DOHH2 (cell line): ENCODE measurements around the gene DIP2C.

ENCODE experiments used
- H3F3A ChIP-seq: fragments of 200-600 bp; sonication (generic), shearing (Covaris generic); 2 replicates; pipeline ENCODE4 v1.6.0; 2016; ENCODE audit warnings: antibody characterized with exemption, mild to moderate bottlenecking; ENCODE audit not compliant: control insufficient read depth, insufficient read depth
- H3K27ac ChIP-seq: fragments of 200-600 bp; sonication (generic); 2 replicates; pipeline ENCODE4 v1.5.1; 2014; ENCODE audit warnings: low read depth, mild to moderate bottlenecking, low read length, moderate library complexity
- H3K27me3 ChIP-seq: fragments of 200-600 bp; sonication (generic); 2 replicates; pipeline ENCODE4 v1.6.1; 2014; ENCODE audit warnings: mild to moderate bottlenecking, low read length, mixed read lengths; ENCODE audit not compliant: control insufficient read depth
- H3K36me3 ChIP-seq: fragments of 200-600 bp; sonication (generic); 2 replicates; pipeline ENCODE4 v1.6.1; 2014; ENCODE audit warnings: mild to moderate bottlenecking, low read length, moderate library complexity, mixed read lengths; ENCODE audit not compliant: control insufficient read depth
- H3K4me1 ChIP-seq: fragments of 200-600 bp; sonication (generic); 2 replicates; pipeline ENCODE4 v1.6.1; 2014; ENCODE audit warnings: mild to moderate bottlenecking, low read length, mixed read lengths; ENCODE audit not compliant: control insufficient read depth
- H3K4me2 ChIP-seq: fragments of 200-600 bp; sonication (generic); 2 replicates; pipeline ENCODE4 v1.6.0; 2014; ENCODE audit warnings: mild to moderate bottlenecking, low read length, moderate library complexity
- H3K4me3 ChIP-seq: fragments of 200-600 bp; sonication (generic); 2 replicates; pipeline ENCODE4 v1.5.1; 2014; ENCODE audit warnings: mild to moderate bottlenecking, low read length, mixed read lengths
- H3K79me2 ChIP-seq: fragments of 200-600 bp; sonication (generic); 2 replicates; pipeline ENCODE4 v1.6.1; 2014; ENCODE audit warnings: mild to moderate bottlenecking, low read length, mixed read lengths; ENCODE audit not compliant: control insufficient read depth
- H3K9me2 ChIP-seq: fragments of 200-600 bp; sonication (generic); replicated peaks from 2 replicates; pipeline ENCODE4 v1.6.1; 2014; ENCODE audit warnings: mild to moderate bottlenecking, low read length, mixed read lengths; ENCODE audit not compliant: control insufficient read depth
- H3K9me3 ChIP-seq: fragments of 200-600 bp; sonication (generic); 2 replicates; pipeline ENCODE4 v1.6.1; 2014; ENCODE audit warnings: antibody characterized with exemption, low read length, mixed read lengths; ENCODE audit not compliant: control insufficient read depth, insufficient read depth
- H4K20me1 ChIP-seq: fragments of 200-600 bp; sonication (generic); 2 replicates; pipeline ENCODE4 v1.6.0; 2014; ENCODE audit warnings: low read depth, mild to moderate bottlenecking, antibody characterized with exemption, low read length, moderate library complexity; ENCODE audit not compliant: control insufficient read depth, insufficient read depth
- CTCF ChIP-seq: fragments of 200-600 bp; sonication (generic); IDR thresholded peaks from one replicate; pipeline ENCODE4 v1.5.1; 2014; ENCODE audit warnings: antibody characterized with exemption, mild to moderate bottlenecking, low read depth, low read length; ENCODE audit not compliant: poor library complexity, severe bottlenecking
- EZH2phosphoT487 ChIP-seq: fragments of 200-600 bp; sonication (generic); IDR thresholded peaks from 2 replicates; pipeline ENCODE4 v1.6.1; 2017; ENCODE audit warnings: borderline replicate concordance, mild to moderate bottlenecking, antibody characterized with exemption, low read length, moderate library complexity, mixed read lengths

The DIP2C gene

DNA sequence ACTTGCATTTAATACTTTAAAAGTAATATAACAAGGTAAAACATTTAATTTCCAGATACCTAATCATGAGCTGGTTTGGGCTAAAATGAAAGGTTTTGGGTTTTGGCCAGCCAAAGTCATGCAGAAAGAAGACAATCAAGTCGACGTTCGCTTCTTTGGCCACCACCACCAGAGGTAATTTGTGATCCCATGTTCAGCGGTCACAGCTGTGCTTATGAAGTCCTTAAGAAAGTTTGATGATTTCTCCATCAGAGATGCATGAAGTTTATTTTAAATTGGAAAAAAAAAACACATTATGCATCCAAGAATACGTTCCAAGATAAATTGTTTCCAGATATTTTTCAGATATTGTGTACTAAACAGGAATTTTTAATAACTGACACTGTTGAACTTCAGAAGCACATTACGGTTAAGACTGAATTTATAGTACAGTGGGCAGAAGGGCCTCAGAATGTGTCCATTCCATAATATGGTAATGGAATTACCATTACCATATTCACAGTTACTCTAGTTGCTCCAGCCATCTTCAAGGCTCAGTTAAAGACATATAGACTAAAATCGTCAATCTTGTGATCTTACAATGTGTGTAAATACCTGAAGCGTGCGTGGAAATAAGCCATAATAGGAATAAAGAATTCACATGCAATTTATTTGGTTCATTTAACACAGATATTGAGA lies 447.4 kb downstream of the DIP2C start:
- no peaks in the 10 kb centered on the region for H3F3A ChIP-seq
- no peaks in the 10 kb centered on the region for H3K9me3 ChIP-seq
- no peaks in the 10 kb centered on the region for H3K79me2 ChIP-seq
- no peaks in the 10 kb centered on the region for H3K9me2 ChIP-seq
- H4K20me1 ChIP-seq: no peaks in the 10 kb centered on the region
- no peaks in the 10 kb centered on the region for H3K27me3 ChIP-seq
- H3K4me1 ChIP-seq: peaks cover 8% of the 10 kb centered on the region
- H3K4me2 ChIP-seq: no peak overlapping the region
- H3K36me3 ChIP-seq: no peaks in the 10 kb centered on the region
- TF ChIP-seq EZH2phosphoT487: no peak
- TF ChIP-seq CTCF: no peak
- no peak overlapping the region for H3K27ac ChIP-seq
- H3K4me3 ChIP-seq: no peak overlapping the region

DNA sequence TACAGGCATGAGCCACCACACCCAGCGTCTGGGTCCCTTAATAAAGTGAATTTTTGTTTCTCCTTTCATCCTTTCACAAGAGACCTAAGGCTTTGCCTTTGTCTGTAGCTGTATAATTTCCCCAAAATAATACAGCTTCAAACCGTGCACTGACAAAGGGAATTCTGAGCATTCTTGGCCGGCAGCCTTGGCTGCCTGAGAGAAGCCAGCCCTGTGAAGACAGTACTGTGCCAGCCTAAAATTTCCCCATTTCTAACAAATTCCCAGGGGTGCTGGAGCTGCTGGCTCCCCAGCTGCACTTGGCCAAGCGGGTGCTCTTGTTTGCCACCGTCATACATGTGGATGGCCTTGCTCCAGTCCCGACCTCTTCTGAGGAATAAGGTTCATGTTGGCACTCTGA lies 448.0 kb downstream of the DIP2C start:
- H3K27me3 ChIP-seq: no peaks in the 10 kb centered on the region
- no peaks in the 10 kb centered on the region for H3K79me2 ChIP-seq
- no peak overlapping the region for H3K4me3 ChIP-seq
- H3F3A ChIP-seq: no peaks in the 10 kb centered on the region
- no peak for TF ChIP-seq CTCF
- no peak for TF ChIP-seq EZH2phosphoT487
- H3K27ac ChIP-seq: no peak overlapping the region
- H4K20me1 ChIP-seq: no peaks in the 10 kb centered on the region
- H3K9me2 ChIP-seq: no peaks in the 10 kb centered on the region
- H3K4me2 ChIP-seq: no peak overlapping the region
- H3K4me1 ChIP-seq: peaks cover 8% of the 10 kb centered on the region
- no peaks in the 10 kb centered on the region for H3K36me3 ChIP-seq
- no peaks in the 10 kb centered on the region for H3K9me3 ChIP-seq

DNA sequence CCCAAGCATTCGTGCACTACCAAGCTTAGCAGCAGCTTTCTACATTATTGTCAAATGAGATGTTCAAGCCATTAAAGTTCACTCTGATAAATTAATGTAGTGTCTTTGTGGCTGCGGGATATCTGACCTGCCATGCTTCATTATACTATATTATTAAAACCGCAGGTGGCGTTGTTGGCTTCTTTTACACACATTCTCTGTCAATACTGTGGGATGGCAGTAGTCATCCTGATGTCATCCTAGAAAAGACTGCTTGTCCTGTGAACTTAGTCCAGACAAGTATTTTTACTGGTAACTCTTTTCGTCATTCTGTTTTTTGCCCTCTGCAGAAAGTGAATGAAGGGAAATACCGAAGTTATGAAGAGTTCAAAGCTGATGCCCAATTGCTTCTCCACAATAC lies 450.4 kb downstream of the DIP2C start:
- Histone ChIP-seq H3K36me3 (no peaks in the 10 kb centered on the region), H3K27me3 (no peaks in the 10 kb centered on the region), H3K4me2 (no peak overlapping the region), H3K9me2 (no peaks in the 10 kb centered on the region), H4K20me1 (no peaks in the 10 kb centered on the region), H3K79me2 (no peaks in the 10 kb centered on the region), H3F3A (no peaks in the 10 kb centered on the region), H3K9me3 (no peaks in the 10 kb centered on the region), H3K4me1 (peaks cover 15% of the 10 kb centered on the region), H3K27ac (no peak overlapping the region), H3K4me3 (no peak overlapping the region)
- TF ChIP-seq EZH2phosphoT487: no peak
- TF ChIP-seq CTCF: peak; percentile 38

GRCh38 chr10:235915-236314 lies 453.6 kb downstream of the DIP2C start:
- Histone ChIP-seq H3K27ac (no peak overlapping the region), H4K20me1 (no peaks in the 10 kb centered on the region), H3F3A (no peaks in the 10 kb centered on the region)

More at GRCh38 chr10:235915-236314, 453.6 kb downstream of the DIP2C start:
- Histone ChIP-seq H3K9me3 (no peaks in the 10 kb centered on the region), H3K27me3 (no peaks in the 10 kb centered on the region), H3K79me2 (no peaks in the 10 kb centered on the region), H3K9me2 (no peaks in the 10 kb centered on the region), H3K4me2 (no peak overlapping the region), H3K36me3 (no peaks in the 10 kb centered on the region), H3K4me3 (no peak overlapping the region), H3K4me1 (peaks cover 24% of the 10 kb centered on the region)
- TF ChIP-seq EZH2phosphoT487 (no peak), CTCF (no peak)
